ENCODE results near the gene MRTO4.
"Not testable (repeated sequence)": the region's sequence is repeated elsewhere in the genome, so short reads cannot be mapped to it uniquely, and the experiment has no call there.

MRTO4 gene

GRCh38 chr1:19270343-19270730 lies 18.7 kb downstream of the MRTO4 start:
- DNase-seq (ENCODE audit: low read depth in 2 of 2) = not testable (repeated sequence)

GRCh38 chr1:19272064-19272463 lies 20.5 kb downstream of the MRTO4 start:
- no peak for DNase-seq (ENCODE audit: low read depth in 2 of 2)

DNA sequence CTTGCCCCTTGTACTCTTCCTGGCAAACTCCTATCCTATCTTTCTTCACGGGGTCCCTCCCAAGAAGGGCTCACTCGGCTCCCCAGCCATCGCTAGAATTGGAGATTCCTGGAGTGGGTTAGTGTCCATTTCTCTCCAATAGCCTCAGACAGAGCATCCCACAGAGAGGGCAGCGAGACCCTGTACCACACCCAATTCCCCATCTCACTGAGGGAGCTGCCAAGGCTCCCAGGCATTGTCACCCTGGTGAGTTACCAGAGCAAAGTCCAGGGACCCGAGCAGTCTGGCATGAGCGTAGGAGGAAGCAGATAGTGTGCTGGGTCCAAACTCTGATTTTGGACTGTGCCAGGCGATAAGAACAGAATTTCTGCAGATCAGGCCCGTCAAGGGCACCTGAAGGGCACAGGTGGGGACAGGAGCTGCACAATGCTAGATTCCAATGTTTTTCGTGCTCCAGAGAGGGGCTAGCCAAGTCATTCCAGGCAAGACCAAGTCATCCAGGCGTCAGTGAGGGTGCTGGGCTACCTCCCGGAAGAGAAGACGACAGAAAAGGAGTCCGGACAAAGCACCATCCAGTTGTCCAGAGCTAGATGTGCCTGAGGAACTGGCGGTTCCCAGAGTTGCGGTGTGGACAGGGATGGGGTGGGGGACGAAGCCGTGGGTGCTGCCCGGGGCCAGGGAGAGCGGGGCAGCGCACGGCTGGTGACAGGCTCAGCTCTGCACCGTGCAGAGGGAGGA lies 21.7 kb downstream of the MRTO4 start:
- DNase-seq (ENCODE audit: low read depth in 2 of 2) = no peak

GRCh38 chr1:19273844-19274531 lies 22.4 kb downstream of the MRTO4 start:
- DNase-seq (ENCODE audit: low read depth in 2 of 2) = not testable (repeated sequence)

GRCh38 chr1:19274636-19275035 lies 23.0 kb downstream of the MRTO4 start:
- DNase-seq (ENCODE audit: low read depth in 2 of 2) = no peak

- no peak for DNase-seq (ENCODE audit: low read depth in 2 of 2)
Measured at GRCh38 chr1:19283891-19284290, 32.3 kb downstream of the MRTO4 start.

DNA sequence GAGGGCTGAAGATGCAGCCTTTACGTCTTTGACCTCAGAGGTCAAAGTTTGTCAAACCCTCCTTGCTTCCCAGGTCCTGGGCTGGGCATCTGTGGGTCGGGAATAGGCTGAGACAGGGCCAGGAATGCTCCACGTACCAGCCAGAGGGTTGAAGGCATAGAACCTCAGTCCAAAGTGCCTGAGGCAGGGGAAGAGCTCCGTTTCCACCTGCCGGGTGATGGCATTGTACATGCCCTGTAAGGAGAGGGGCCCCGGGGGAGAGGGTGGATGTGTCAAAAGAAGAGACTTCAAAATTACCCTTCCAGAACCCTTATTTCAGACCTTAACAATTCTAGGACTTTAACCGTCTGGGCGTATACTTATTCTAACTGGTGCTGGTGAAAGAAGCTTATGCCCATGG lies 33.3 kb downstream of the MRTO4 start:
- no peak for DNase-seq (ENCODE audit: low read depth in 2 of 2)

DNA sequence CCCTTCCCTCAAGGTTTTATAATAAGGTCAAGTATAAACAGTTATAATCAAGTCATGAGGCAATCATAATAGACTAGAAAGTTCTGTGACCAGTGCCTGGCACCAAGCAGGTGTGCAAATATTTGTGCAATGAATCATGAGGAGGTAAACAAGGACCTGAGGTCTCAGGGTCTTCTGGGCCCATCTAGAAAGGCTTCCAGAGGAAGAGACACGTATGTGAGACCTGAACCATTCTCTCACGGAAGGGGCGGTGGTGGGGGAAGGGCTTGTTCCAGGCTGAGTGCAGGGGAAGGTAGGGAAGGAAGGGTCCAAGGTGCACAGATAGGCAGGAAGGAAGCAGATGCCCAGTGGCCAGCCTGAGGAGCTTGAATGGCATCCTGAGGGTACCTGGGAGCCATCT lies 33.8 kb downstream of the MRTO4 start:
- not testable (repeated sequence) for DNase-seq (ENCODE audit: low read depth in 2 of 2)

DNA sequence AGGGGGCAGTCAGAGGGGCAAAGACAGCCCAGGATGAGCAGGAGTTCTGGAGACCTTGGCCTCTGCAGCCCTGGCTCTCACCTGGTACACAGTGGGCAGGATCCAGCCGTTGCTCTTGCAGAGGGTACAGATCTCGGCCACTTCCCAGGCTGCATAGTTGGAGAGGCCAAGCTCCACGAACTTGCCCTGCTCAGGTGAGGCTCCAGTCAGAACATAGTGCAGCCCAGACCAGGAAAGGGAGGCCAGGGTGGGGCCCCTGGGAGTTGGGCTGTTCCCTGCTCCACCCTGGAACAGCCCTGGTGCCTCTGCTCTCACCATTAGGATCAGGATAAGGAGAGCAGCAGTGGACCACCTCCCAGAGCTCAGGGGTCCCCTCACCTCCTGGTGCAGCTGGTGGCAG lies 34.2 kb downstream of the MRTO4 start:
- DNase-seq (ENCODE audit: low read depth in 2 of 2) = not testable (repeated sequence)

DNA sequence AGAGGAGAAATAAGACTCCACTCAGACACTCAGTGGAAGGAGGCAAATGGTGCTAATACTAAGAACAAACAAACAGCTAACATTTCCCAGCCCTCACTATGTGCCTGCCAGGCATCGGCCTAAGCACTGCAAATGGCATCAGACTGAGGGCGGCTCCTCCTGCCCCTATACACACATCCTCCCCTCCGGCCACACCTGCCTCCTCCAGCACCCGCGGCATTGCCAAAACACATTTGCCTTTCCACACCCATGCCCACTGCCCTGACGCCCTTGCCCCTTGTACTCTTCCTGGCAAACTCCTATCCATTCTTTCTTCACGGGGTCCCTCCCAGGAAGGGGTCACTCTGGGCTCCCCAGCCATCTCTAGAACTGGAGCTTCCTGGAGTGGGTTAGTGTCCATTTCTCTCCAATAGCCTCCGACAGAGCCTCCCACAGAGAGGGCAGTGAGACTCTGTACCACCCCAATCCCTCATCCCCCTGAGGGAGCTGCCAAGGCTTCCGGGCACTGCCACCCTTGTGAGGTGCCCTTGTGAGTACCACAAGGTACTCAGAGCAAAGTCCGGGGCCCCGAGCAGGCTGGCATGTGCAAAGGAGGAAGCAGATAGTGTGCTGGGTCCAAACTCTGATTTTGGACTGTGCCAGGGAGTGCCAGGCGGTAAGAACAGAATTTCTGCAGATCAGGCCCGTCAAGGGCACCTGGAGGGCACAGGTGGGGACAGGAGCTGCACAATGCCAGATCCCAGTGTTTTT lies 36.0 kb downstream of the MRTO4 start:
- DNase-seq (ENCODE audit: low read depth in 2 of 2) = no peak

GRCh38 chr1:19288324-19289241 lies 37.0 kb downstream of the MRTO4 start, which contains the start of gene AKR7A3:
TSS of gene AKR7A3 (minus strand) at chr1:19288770. CDS start at chr1:19288709, 61 bp downstream.
- DNase-seq (ENCODE audit: low read depth in 2 of 2) = peak; percentile 62 to 65

DNA sequence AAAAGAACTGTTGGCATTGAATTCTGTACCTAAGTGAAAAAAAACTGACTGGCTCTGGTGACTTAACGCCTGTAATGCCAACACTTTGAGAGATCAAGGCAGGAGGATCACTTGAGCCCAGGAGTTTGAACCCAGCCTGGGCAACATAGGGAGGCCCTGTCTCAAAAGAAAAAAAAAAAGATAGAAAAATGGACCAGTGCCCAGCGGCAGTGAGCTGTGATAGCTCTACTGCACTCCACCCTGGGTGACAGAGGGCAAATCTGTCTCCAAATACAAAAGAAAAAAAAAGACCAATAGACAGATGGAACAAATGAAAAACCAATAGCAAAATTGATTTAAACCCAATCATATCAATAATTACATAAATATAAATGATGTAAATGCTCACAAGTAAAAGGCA lies 37.6 kb downstream of the MRTO4 start:
- no peak for DNase-seq (ENCODE audit: low read depth in 2 of 2)

DNA sequence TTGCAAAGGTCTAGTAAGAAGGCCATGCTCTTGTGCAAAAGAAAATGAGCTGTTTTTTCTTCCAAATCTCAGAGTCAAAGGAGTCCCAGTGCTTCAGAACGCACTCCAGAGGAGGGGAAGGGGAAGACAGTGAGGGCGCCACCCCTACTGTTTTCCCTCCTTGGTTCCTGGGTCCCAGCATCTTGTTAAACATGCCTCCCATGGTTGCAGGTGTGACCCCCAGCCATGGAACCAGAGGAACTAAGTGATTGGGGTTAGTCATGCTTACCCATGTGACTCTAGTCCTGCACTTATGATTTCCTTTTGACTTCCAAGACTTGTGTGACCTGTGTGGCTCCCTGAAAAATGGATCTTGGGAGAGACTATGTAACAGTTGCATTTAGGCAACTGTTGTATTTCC lies 43.0 kb downstream of the MRTO4 start:
- no peak for DNase-seq (ENCODE audit: low read depth in 2 of 2)

GRCh38 chr1:19300211-19300610 lies 48.6 kb downstream of the MRTO4 start:
- no peak for DNase-seq (ENCODE audit: low read depth in 2 of 2)

DNA sequence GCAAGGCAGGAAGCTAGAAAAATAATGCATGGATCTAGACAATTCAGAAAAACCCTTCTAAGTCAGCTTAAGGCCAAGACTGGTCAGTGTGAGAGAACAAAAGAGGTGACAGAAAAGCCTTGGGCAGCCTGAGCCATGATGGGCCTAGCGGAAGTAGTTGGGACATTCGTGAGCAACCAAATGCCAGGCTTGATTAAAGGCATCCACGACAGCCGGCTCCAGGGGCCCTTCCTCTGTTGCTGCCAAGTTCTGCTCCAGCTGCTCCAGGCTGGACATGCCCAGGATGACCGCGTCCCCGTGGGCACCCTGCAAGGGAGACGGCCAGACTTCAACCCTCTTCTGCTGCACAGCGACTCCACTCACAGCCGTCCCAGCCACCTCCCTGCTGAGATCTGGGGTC lies 52.5 kb downstream of the MRTO4 start:
- DNase-seq (ENCODE audit: low read depth in 2 of 2) = not testable (repeated sequence)

GRCh38 chr1:19305880-19306279 lies 54.3 kb downstream of the MRTO4 start:
- DNase-seq (ENCODE audit: low read depth in 2 of 2) = no peak

DNA sequence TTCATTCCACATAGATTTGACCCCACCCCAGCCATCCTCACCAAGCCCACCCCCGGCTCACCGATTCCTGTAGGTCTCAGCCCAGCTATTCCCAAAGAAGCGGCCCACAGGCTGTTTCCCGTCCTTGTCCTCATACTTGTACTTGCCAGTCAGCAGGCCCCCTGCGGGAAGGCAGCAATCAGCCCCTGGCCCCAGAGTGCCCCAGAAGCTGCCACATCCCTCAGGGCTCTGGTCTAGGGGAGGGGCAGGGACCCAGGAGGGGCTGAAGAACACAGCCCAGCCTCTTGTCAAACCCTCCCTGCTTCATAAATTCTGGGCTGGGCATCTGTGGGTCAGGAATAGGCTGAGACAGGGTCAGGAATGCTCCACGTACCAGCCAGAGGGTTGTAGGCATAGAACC lies 55.3 kb downstream of the MRTO4 start:
- DNase-seq (ENCODE audit: low read depth in 2 of 2) = no peak

- DNase-seq (ENCODE audit: low read depth in 2 of 2) = no peak
Measured at GRCh38 chr1:19307794-19308508, 56.3 kb downstream of the MRTO4 start.

DNA sequence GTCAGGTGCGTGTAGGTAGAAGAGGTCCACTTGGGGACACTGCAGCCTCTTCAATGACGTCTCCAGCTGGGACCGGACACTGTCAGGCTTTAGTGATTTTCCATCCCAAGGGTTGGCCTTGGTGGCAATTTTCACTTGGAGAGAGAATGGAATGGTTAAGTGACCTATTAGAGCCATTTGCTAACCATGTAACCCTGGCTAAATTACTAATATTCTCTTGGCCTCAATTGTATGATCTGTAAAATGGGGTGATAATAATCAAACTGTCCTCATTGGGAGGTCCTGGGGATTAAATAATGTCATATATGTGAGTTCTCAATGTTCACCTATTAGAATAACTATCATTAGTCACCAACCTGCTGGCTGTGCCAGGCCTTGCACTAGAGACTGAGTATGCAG lies 56.9 kb downstream of the MRTO4 start:
- no peak for DNase-seq (ENCODE audit: low read depth in 2 of 2)

GRCh38 chr1:19309123-19309813 lies 57.7 kb downstream of the MRTO4 start:
- no peak for DNase-seq (ENCODE audit: low read depth in 2 of 2)
